Measurements from ENCODE around the gene DTNB.

Gene DTNB

GRCh38 chr2:25592766-25593292 lies 80.5 kb downstream of the DTNB start:
- DNase-seq (ENCODE audit: low read depth in 2 of 2, low spot score in 1 of 2) = no peak

DNA sequence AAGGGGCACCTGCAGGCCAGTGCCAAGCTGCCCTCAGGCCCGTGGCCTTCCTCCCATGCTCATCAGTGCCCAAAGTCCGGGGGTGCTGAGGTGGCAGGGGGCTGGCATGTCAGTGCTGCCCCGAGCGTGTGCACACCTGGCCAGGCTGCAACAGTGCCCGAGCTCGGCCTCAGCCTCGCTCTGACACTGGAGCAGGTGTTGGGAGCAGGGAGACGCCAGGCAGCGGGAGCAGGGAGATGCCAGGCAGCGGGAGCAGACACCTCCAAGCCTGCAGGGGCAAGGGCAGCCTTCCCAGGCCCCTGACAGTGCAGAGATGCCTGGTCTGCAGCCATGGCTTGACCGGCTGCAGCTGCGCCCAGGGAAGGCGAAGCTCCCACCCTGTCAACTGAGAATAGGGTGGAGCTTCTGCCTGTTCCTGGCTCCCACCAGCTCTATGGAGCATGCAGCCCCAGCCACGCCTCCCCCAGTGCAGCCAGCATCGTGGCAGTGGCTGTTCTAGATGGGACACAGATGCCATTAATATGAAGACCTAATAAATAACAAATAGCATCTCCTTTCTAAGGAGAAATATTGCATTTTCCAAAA lies 82.4 kb downstream of the DTNB start:
- DNase-seq (ENCODE audit: low read depth in 2 of 2, low spot score in 1 of 2) = no peak

DNA sequence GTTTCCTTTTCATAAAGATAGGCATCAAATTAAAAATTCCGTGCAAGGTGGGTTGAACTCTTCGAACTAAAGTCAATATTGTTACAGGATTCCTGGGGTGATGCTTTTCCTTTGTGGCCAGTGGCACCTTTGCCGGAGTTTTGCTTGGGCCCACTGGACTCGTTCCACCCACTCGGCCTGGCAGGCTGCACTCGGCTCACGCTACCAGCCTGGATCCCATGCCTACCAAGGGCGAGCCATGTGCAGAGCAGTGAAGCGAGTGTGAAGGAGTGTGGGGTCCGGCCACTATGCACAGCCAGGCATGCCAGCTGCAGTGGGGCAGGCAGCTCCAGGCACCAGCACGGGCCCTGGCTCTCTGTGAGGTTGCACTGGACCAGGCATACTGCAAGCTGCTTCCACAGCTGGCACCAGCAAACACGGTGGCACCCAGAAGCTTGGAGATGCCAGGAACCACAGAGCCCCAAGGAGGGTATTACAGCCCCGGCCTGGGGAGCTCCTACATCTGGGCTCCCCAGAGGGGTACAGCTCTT lies 83.6 kb downstream of the DTNB start:
- no peak for DNase-seq (ENCODE audit: low read depth in 2 of 2, low spot score in 1 of 2)

DNA sequence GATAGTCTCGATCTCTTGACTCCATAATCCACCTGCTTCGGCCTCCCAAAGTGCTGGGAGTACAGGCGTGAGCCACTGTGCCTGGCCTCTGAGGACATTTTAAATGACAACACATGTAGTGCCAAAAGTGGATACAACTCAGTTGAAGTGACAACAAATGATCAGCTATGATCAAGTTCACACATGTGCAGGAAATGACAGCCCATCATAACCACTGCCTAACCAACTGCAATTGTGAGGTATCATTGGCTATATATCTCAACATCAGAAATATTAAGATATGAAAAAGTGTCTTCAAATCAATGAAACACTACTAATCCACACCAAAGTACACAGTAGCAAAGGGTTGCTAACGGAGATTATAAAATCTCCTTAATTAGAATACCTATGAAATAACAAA lies 84.8 kb downstream of the DTNB start:
- DNase-seq (ENCODE audit: low read depth in 2 of 2, low spot score in 1 of 2) = no peak

DNA sequence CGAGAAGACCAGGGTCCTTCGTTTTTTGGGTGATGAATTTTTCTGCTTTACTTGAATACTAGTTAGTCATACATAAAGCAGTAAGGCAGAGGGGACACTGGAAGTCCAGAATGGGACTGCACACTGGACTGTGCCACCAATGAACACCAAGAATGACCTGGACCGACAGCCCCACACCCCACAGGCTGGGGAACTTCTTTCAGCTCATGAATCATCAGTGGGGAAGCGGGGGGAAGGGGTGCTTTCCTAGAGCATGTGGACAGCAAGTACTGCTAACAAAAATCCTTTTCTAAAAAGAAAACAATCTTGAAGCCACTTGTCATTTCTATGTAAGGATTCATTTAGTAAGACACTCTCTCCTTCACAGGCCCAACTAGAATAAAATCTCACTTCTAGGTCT lies 86.0 kb downstream of the DTNB start:
- no peak for DNase-seq (ENCODE audit: low read depth in 2 of 2, low spot score in 1 of 2)

DNA sequence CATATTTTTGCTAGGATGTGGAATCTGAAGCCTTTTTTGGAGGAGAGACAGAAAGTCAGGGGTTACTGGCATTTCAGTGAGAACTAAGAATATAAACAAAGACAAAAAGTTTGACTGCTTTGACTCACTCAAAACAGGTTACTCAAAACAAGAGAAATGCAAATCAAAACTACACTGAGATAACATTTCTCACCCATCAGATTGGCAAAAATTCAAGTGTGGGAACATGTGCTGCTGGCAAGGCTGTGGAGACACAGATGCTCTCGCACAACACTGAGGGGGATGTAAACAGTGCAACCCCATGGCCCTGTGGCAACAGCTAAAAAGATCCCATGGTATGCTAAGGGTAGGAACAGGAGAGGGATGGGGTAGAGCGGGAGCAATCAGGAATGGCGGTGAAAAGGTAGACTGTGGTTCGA lies 86.6 kb downstream of the DTNB start:
- no peak for DNase-seq (ENCODE audit: low read depth in 2 of 2, low spot score in 1 of 2)

- no peak for DNase-seq (ENCODE audit: low read depth in 2 of 2, low spot score in 1 of 2)
These were observed 88.2 kb downstream of the DTNB start for GRCh38 chr2:25585189-25585588.

GRCh38 chr2:25582077-25582830 lies 91.1 kb downstream of the DTNB start:
- no peak for DNase-seq (ENCODE audit: low read depth in 2 of 2, low spot score in 1 of 2)

DNA sequence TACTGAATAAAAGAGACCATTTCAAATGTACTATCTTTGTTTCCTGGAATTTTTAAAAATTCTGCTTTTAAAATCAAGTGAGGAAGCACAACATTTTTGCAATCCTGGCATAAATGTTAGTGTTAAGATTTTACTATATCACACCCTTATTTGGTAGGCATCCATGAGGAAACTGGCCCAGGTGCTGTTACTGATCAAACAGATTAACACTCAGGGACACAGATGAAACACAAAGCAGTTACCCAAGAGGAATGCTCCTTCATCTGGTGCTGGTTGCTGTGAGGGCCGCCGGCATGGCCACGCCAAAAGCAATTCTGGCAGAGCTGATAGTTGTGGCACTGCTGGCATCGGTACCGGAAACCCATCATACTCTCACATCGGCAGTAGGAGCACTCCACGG lies 96.8 kb downstream of the DTNB start:
- no peak for DNase-seq (ENCODE audit: low read depth in 2 of 2, low spot score in 1 of 2)

DNA sequence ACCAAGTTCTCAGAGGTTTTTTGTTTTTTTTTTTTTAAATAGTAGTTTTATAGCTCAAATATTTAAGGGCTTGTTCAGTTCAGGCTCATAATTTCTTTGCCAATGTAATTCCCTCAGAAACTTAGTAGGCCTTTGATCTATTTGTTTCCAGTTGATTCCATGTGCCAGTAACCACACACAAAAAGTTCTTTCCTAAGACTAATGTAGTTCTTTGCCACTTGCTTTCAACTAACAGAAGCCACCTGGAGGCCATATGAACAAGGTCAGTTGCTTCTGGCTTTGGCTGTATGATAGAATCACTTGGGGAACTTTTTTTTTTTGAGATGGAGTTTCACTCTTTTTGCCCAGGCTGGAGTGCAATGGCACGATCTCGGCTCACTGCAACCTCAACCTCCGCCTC lies 100.7 kb downstream of the DTNB start:
- no peak for DNase-seq (ENCODE audit: low read depth in 2 of 2, low spot score in 1 of 2)

DNA sequence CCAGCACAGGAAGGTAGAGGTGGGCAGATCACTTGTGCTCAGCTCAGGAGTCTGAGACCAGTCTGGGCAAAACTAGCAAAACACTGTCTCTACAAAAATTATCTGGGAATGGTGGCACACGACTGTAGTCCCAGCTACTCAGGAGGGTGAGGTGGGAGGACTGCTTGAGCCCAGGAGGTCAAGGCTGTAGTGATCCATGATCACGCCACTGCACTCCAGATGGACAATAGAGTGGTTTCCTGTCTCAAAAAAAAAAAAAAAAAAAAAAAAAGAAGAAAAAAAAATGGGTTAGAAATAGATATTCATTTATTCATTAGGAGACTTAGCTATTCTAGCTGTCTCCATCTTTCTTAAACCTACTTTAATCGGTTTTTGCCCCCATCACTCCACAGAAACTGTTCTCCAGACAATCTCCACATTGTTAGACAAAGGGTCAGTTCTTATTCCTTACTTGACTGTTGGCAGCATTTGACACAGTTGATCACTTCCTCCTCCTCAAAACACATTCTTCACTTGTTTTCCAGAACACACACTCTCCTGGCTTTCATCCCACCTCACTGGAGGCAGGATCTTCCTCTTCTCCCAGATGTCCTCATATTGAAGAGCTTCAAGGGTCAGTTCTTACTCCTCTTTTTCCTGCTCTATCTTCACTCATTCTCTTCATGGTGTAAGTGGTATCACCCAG lies 103.1 kb downstream of the DTNB start:
- no peak for DNase-seq (ENCODE audit: low read depth in 2 of 2, low spot score in 1 of 2)

- DNase-seq (ENCODE audit: low read depth in 2 of 2, low spot score in 1 of 2) = no peak
These were observed 106.0 kb downstream of the DTNB start for GRCh38 chr2:25567406-25567805.

DNA sequence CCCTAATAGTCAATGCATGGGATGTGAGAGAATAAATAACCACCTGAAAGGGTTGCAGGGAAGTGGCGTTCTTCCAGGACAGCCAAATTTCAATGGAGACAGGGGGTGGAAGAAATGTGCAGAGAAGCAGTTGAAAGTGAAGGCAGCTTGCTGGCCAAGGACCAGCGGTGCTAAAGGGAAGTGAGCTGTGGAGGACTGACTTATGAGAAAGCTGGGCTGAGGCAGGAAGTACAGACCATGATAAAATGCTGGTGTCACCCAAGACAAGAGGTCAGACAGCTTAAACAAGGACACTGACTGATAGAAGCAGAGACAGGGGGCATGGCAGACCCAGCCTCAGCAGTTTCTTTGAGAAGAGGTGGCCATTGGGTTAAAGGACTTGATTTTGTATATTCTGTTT lies 106.7 kb downstream of the DTNB start:
- DNase-seq (ENCODE audit: low read depth in 2 of 2, low spot score in 1 of 2) = no peak

GRCh38 chr2:25566094-25566493 lies 107.3 kb downstream of the DTNB start:
- no peak for DNase-seq (ENCODE audit: low read depth in 2 of 2, low spot score in 1 of 2)

- DNase-seq (ENCODE audit: low read depth in 2 of 2, low spot score in 1 of 2) = no peak
These were observed 112.1 kb downstream of the DTNB start for GRCh38 chr2:25561136-25561850.

DNA sequence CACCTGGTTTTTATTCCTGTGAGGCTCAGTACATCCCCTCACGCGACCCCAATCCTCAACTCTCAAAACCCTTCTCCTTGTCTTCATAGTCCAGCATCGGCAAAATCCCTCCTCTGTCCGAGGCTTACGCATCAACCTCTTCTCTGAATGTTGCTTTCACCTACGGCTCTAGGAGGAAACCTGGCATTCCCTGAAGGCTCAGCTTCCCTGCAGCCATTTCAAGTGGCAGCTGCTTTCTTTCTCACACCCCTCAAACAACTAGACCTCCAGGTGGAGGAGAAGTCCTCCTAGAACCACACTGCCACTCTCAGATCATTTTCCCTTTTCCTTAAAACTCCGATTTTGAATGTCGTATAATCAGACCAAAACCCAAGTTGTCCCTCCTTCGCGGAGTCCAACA lies 114.2 kb downstream of the DTNB start:
- no peak for DNase-seq (ENCODE audit: low read depth in 2 of 2, low spot score in 1 of 2)

DNA sequence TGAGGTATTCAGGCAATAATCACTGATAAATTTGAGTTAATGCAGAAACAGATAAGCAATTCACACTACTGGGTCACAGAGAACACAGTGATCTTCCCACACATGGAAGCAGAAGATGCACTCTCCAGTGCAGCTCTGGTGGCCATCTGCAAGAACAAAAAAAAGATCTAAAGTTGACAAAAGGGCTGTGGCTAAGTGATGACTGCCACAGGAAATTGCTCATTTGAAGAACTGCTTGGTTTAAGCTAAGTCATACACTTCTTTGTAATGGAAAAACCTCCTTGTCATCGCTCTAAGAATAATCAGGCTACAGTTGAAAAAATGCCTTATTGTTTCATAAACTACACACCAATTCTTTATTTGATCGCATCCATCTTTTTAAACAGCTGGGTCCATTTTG lies 115.1 kb downstream of the DTNB start:
- DNase-seq (ENCODE audit: low read depth in 2 of 2, low spot score in 1 of 2) = peak in 1 of 2 donors; percentile 29

GRCh38 chr2:25557179-25558036 lies 116.0 kb downstream of the DTNB start:
- DNase-seq (ENCODE audit: low read depth in 2 of 2, low spot score in 1 of 2) = no peak

DNA sequence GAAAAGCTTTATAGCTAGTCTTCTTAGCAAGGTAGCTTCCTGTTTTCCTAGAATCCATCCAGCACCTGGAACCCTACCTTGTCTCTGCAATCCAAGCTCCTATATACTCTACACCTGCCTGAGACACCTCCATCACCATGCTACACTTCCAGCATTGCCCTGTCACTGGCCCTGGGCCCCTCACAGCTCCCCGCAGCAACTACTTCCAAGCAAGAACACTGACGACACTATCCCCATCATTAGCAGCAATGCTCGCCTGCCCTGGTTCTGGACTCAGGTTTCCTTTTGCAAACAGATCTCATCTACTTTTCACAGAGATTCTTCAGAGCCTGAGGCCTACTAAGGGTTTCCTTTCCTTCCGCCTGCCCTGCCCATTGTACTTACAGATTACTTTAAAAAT lies 121.1 kb downstream of the DTNB start:
- DNase-seq (ENCODE audit: low read depth in 2 of 2, low spot score in 1 of 2) = no peak

DNA sequence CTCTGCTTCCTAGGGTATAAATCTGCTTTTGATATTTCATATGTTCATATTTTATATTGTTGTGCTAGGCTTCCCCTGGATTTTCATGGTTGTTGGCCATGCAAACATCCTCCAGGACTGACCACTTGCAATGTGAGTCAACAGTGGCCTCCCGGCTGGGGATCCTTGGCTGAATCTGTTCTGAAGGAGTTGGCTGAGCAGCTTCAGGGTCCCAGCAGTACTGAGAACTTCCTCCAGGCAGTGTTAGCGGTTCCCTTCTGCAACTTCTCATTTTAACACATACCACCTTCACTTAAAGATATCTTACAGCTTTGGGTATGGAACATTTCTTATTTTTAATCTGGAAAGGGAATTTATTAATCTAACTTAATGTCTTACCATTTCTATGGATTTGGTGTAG lies 122.1 kb downstream of the DTNB start:
- DNase-seq (ENCODE audit: low read depth in 2 of 2, low spot score in 1 of 2) = no peak
